Ectodermal cell (in vitro differentiated cells): ENCODE results near the gene GRM2.

Experiments
- H3K27ac ChIP-seq: 2 replicates; pipeline ENCODE4 v1.7.0; 2013; ENCODE audit warnings: mild to moderate bottlenecking, low read depth, low read length; ENCODE audit not compliant: insufficient read depth, poor library complexity, severe bottlenecking
- H3K27me3 ChIP-seq: 2 replicates; pipeline ENCODE4 v1.7.0; 2013; ENCODE audit warnings: mild to moderate bottlenecking, low read length; ENCODE audit not compliant: insufficient read depth, control insufficient read depth, poor library complexity, severe bottlenecking
- H3K36me3 ChIP-seq: one replicate; pipeline ENCODE4 v1.7.0; 2013; ENCODE audit warnings: low read length; ENCODE audit not compliant: control insufficient read depth, insufficient read depth
- H3K4me1 ChIP-seq: one replicate; pipeline ENCODE4 v1.7.0; 2013; ENCODE audit warnings: low read length; ENCODE audit not compliant: control insufficient read depth, insufficient read depth
- H3K4me3 ChIP-seq: 2 replicates; pipeline ENCODE4 v1.7.0; 2013; ENCODE audit warnings: low read depth, low read length, control low read depth; ENCODE audit not compliant: insufficient read depth
- H3K9me3 ChIP-seq: 2 replicates; pipeline ENCODE4 v1.7.0; 2013; ENCODE audit warnings: mild to moderate bottlenecking, low read length, moderate library complexity; ENCODE audit not compliant: control insufficient read depth
- WGBS, 2 experiments: methylation state at CpG; one replicate each; pipeline ENCODE4 v1.1.7; 2013; ENCODE audit warnings: missing lambda C conversion rate in 2 of 2; 5-methylcytosine and 5-hydroxymethylcytosine counted together

Gene GRM2

GRCh38 chr3:51688206-51688600, 18.7 kb upstream of the GRM2 start:
- Histone ChIP-seq H3K27me3 (no peaks in the 10 kb centered on the region), H3K4me3 (no peak overlapping the region), H3K27ac (no peak overlapping the region), H3K4me1 (peaks cover 9% of the 10 kb centered on the region), H3K36me3 (no peaks in the 10 kb centered on the region), H3K9me3 (no peaks in the 10 kb centered on the region)
- 90 to 93% methylated on average over 3 of the region's 3 CpGs for WGBS, 2 experiments

DNA sequence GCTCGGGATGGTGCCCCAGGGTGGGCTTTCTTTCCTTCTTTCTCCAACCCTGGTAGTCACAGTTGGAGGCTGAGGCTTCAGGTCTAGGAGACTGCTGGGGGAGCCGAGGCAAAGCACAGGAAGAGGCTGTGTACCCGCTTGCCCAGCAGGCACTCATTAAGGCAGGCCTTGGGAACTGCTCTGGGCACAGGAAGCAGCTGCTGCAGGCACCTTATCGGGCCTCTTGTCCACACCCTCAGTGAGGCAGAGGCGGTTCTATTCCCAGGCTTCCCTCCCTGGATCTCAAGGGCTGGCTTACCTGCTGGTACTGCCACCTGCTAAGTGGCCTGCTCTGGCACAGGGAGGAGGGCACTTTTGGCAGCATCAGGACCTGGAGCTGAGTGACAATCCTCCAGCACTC, 15.8 kb upstream of the GRM2 start:
- 89 to 92% methylated on average over 5 of the region's 5 CpGs for WGBS, 2 experiments
- H3K9me3 ChIP-seq: no peaks in the 10 kb centered on the region

DNA sequence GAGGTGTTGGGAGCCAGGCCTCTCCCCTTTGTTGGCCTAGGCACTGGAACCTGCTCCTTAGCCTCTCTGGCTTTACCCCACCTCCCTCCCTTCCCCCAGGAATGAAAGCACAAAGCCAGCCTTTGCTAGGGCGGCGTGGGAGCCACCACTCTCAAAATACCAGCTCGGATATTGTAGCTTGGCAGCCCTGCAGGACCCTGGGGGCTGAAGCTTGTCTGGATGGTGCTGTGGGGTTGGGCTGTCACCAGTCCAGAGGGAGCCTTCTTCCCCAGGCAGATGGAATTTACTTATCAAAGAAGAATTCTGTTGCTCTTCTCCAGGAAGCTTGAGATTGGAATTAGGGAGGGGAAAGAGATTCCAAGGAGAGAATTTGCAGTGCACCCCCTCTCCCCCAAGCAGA, 14.9 kb upstream of the GRM2 start:
- H3K4me1 ChIP-seq: peaks cover 9% of the 10 kb centered on the region
- no peak overlapping the region for H3K4me3 ChIP-seq
- no peaks in the 10 kb centered on the region for H3K27me3 ChIP-seq
- no peaks in the 10 kb centered on the region for H3K9me3 ChIP-seq
- no peaks in the 10 kb centered on the region for H3K36me3 ChIP-seq
- H3K27ac ChIP-seq: no peak overlapping the region
- 62 to 68% methylated on average over 3 of the region's 3 CpGs for WGBS, 2 experiments

More for the DNA sequence above, 15.8 kb upstream of the GRM2 start:
- H3K27ac ChIP-seq: no peak overlapping the region
- no peak overlapping the region for H3K4me3 ChIP-seq
- H3K4me1 ChIP-seq: peaks cover 9% of the 10 kb centered on the region
- H3K27me3 ChIP-seq: no peaks in the 10 kb centered on the region
- no peaks in the 10 kb centered on the region for H3K36me3 ChIP-seq

DNA sequence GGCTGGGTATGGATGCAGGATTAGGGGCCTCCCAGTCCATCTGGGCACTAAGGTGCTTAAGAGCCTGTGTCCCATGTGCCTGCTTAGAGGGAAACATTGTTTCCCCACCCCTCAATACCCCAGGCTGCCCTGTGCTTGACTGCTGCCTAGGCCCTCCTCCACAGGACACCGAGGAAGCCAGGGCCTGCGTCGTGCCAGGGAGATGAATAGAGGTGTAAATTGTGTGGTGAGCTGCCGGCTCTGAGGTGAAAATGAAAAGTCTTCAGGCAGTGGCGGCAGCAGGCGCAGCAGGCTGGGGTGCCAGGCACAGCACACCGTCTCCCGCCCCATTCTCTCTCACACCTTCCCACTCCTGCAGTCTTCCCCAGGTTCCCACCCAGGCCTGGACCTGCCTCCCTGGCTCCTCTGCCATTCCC, 13.9 kb upstream of the GRM2 start:
- 90% methylated on average over 8 of the region's 8 CpGs for WGBS, 2 experiments
- peaks cover 9% of the 10 kb centered on the region for H3K4me1 ChIP-seq

GRCh38 chr3:51696954-51697353, 9.9 kb upstream of the GRM2 start:
- H3K36me3 ChIP-seq: no peaks in the 10 kb centered on the region
- H3K27ac ChIP-seq: no peak overlapping the region
- H3K4me3 ChIP-seq: no peak overlapping the region

More for the DNA sequence above, 13.9 kb upstream of the GRM2 start:
- no peak overlapping the region for H3K4me3 ChIP-seq
- H3K36me3 ChIP-seq: no peaks in the 10 kb centered on the region
- no peaks in the 10 kb centered on the region for H3K9me3 ChIP-seq
- H3K27me3 ChIP-seq: no peaks in the 10 kb centered on the region
- H3K27ac ChIP-seq: no peak overlapping the region

DNA sequence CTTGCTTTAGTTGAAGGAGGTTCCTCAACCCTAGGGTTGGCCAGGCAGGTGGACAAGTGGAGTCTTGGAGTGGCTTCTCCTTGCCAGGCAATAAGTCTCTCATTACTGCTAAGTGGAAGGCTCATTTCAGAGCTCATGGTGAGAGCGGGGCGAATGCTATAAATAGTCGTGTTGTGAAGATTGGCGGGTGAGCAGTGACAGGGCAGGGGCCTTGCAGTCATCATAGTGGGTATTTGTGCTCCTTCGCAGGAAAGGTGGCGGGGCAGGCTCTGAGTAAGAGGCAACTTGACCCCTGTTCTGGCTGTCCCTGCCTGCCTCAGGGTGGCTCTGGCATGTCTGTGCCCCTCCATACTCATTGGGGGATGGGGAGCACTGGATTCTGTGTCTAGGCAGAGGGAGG, 8.7 kb upstream of the GRM2 start:
- Histone ChIP-seq H3K27me3 (no peaks in the 10 kb centered on the region), H3K27ac (no peak overlapping the region), H3K36me3 (no peaks in the 10 kb centered on the region), H3K9me3 (no peaks in the 10 kb centered on the region), H3K4me3 (no peak overlapping the region), H3K4me1 (peaks cover 12% of the 10 kb centered on the region)
- WGBS, 2 experiments: 91 to 93% methylated on average over 6 of the region's 6 CpGs

More at GRCh38 chr3:51696954-51697353, 9.9 kb upstream of the GRM2 start:
- Histone ChIP-seq H3K4me1 (peaks cover 4% of the 10 kb centered on the region), H3K9me3 (no peaks in the 10 kb centered on the region), H3K27me3 (no peaks in the 10 kb centered on the region)
- 89 to 93% methylated on average over 10 of the region's 10 CpGs for WGBS, 2 experiments

DNA sequence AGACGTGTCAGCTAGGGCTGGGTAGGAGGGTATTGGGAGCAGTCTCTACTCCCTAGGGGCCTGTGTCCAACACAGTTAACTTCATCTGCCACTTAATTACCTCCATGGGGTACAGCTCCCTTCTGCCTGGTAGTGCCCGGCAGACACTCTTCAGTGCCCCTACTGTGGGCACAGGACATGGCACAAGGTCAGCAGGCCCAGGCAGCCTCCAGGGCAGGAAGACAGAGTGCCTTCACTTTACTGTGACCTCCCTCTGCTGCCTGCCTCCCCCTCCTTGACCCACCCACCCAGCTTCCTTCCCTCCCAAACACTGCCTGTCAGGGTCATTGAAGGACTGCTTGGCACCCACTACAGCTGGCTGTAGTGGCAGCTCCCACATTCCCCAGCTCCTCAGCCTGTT, 6.5 kb upstream of the GRM2 start:
- Histone ChIP-seq H3K36me3 (no peaks in the 10 kb centered on the region), H3K9me3 (no peaks in the 10 kb centered on the region), H3K4me3 (no peak overlapping the region), H3K4me1 (peaks cover 28% of the 10 kb centered on the region), H3K27ac (no peak overlapping the region), H3K27me3 (no peaks in the 10 kb centered on the region)
- 88 to 90% methylated on average over 2 of the region's 2 CpGs for WGBS, 2 experiments

DNA sequence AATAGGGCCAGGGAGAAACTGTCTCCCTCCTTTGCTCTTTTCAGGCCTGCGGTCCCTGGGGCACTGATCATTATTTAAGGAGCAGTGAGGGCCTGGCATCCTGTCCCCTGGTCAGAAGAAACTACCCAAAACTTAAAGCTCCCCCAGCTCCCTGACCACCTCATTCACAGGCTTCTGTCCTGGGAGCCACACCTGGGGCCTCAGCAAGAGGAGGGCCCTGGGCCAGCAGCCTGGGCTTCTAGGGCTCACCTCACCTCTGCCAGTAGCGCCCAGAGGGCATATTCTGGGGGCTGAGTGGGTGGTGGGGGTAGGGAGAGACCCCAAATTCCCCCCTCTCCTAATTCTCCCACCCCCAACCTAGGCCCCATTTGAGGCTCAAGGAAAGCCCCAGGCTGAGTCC, 4.7 kb upstream of the GRM2 start:
- Histone ChIP-seq H3K4me1 (peaks cover 28% of the 10 kb centered on the region), H3K4me3 (no peak overlapping the region), H3K9me3 (no peaks in the 10 kb centered on the region), H3K27ac (no peak overlapping the region), H3K27me3 (peaks cover 2% of the 10 kb centered on the region), H3K36me3 (no peaks in the 10 kb centered on the region)
- 87 to 98% methylated on average over 1 of the region's 2 CpGs for WGBS, 2 experiments

DNA sequence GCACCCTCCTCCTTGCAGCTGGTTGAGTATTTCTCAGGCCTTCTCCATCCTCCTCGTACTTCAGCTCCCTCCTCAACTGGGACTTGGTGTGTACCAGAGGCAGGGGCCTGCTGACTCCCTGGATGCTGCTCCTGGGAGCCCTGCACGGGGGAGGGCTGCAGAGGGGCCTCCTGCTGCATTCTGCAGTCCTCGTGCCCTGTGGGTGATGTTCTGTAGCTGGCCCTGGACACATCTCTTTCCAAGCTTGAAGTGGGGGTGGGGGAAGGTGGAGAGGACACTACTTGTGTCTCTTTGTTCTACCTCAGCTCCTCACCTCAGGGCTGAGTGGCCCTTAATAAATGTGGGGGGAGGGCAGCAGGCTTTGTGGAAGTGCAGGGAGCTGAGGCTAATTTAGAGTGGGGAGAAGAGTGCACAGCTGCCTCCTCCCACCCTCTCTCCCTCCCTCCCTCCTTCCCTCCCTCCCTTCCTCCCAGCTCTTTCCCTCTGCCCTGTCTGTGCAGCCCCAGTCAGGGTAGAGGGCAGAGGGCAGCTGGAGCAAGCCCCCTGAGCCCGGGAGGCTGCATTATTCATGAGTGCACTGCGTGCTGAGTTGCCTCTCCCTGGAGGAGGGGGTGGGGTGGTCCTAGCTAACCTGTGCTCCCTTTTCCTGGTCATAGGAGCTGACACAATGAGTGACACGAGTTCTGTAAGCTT, 3.7 kb upstream of the GRM2 start:
- H3K4me3 ChIP-seq: no peak overlapping the region
- H3K4me1 ChIP-seq: peaks cover 32% of the 10 kb centered on the region
- peak overlapping the region; percentile 40 for H3K27ac ChIP-seq
- peaks cover 13% of the 10 kb centered on the region for H3K27me3 ChIP-seq
- H3K36me3 ChIP-seq: no peaks in the 10 kb centered on the region
- H3K9me3 ChIP-seq: no peaks in the 10 kb centered on the region
- 21 to 24% methylated on average over 6 of the region's 6 CpGs for WGBS, 2 experiments

DNA sequence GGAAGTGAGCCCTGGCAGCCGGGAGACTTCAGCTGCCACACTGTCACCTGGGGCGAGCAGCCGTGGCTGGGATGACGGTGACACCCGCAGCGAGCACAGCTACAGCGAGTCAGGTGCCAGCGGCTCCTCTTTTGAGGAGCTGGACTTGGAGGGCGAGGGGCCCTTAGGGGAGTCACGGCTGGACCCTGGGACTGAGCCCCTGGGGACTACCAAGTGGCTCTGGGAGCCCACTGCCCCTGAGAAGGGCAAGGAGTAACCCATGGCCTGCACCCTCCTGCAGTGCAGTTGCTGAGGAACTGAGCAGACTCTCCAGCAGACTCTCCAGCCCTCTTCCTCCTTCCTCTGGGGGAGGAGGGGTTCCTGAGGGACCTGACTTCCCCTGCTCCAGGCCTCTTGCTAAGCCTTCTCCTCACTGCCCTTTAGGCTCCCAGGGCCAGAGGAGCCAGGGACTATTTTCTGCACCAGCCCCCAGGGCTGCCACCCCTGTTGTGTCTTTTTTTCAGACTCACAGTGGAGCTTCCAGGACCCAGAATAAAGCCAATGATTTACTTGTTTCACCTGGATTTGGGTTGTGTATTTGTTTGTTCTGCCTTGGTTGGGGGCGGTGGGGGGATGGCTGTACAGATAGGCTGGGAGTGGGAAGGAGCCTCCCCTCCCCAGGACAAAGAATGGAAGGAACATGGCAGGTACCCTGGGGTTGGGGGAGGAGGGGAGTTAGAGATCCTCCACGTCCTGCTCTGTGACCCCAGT, 2.9 kb upstream of the GRM2 start:
- Histone ChIP-seq H3K4me1 (peaks cover 32% of the 10 kb centered on the region), H3K4me3 (no peak overlapping the region), H3K36me3 (no peaks in the 10 kb centered on the region), H3K27me3 (peaks cover 20% of the 10 kb centered on the region), H3K9me3 (no peaks in the 10 kb centered on the region), H3K27ac (peak overlapping the region; percentile 40)
- WGBS, 2 experiments: 18 to 22% methylated on average over 12 of the region's 12 CpGs
